ENCODE data around the gene KRT35. TPM values are rescaled to one million over a fixed set of nuclear protein-coding genes. Genes with fewer than 3 reads are reported as not detected.

Gene KRT35
- total and polyA plus RNA-seq, 10 donors: 0.19 TPM; not detected in 8

- Histone ChIP-seq H3K4me1 (no peaks in the 10 kb centered on the region), H3K27me3 (replicated peaks in 1 of 7) (peaks cover 0 to 19% (median 0%) of the 10 kb centered on the region in 7 donors), H3K27ac (no peak overlapping the region), H3K4me3 (no peak overlapping the region), H3K9me3 (no peaks in the 10 kb centered on the region), H3K36me3 (no peaks in the 10 kb centered on the region)
- 42 to 68% (median 63%) methylated on average over 4 to 5 of the region's 5 CpGs for WGBS, 5 donors
- intact Hi-C loops (cut with DNase I; ENCODE audit: low total_unique reads): no loop called here
- TF ChIP-seq POLR2A (IDR thresholded peaks at IDR 0.05) (no peak), CTCF (IDR thresholded peaks at IDR 0.05 in 8 of 11, conservative IDR thresholded peaks at IDR 0.05 in 3 of 11) (no peak), POLR2AphosphoS5 (IDR thresholded peaks at IDR 0.05) (no peak)
- no peak for DNase-seq
Measured at GRCh38 chr17:41439375-41439774, 41.6 kb downstream of the KRT35 start.

- H3K27me3 ChIP-seq (replicated peaks in 1 of 7): peaks cover 0 to 13% (median 0%) of the 10 kb centered on the region in 7 donors
- peaks cover 0 to 4% (median 0%) of the 10 kb centered on the region in 6 donors for H3K4me1 ChIP-seq
- H3K27ac ChIP-seq: no peak overlapping the region
- H3K4me3 ChIP-seq: no peak overlapping the region
- DNase-seq: no peak
- WGBS, 5 donors: 83 to 92% (median 87%) methylated on average over 9 of the region's 9 CpGs
- TF ChIP-seq CTCF (IDR thresholded peaks at IDR 0.05 in 8 of 11, conservative IDR thresholded peaks at IDR 0.05 in 3 of 11): no peak
- TF ChIP-seq POLR2AphosphoS5 (IDR thresholded peaks at IDR 0.05): no peak
- no peak for TF ChIP-seq POLR2A (IDR thresholded peaks at IDR 0.05)
- no peaks in the 10 kb centered on the region for H3K36me3 ChIP-seq
- H3K9me3 ChIP-seq: no peaks in the 10 kb centered on the region
- intact Hi-C loops (cut with DNase I; ENCODE audit: low total_unique reads): no loop called here
Measured at GRCh38 chr17:41437769-41438168, 43.2 kb downstream of the KRT35 start.

- no peaks in the 10 kb centered on the region for H3K36me3 ChIP-seq
Measured at GRCh38 chr17:41437254-41437653, 43.7 kb downstream of the KRT35 start.

GRCh38 chr17:41434415-41434814, 46.5 kb downstream of the KRT35 start:
- TF ChIP-seq POLR2A (IDR thresholded peaks at IDR 0.05) (no peak), CTCF (IDR thresholded peaks at IDR 0.05 in 8 of 11, conservative IDR thresholded peaks at IDR 0.05 in 3 of 11) (no peak), POLR2AphosphoS5 (IDR thresholded peaks at IDR 0.05) (no peak)

More at GRCh38 chr17:41437254-41437653, 43.7 kb downstream of the KRT35 start:
- Histone ChIP-seq H3K4me1 (peaks cover 0 to 4% (median 0%) of the 10 kb centered on the region in 6 donors), H3K9me3 (no peaks in the 10 kb centered on the region), H3K27ac (no peak overlapping the region), H3K4me3 (no peak overlapping the region), H3K27me3 (replicated peaks in 1 of 7) (peaks cover 0 to 9% (median 0%) of the 10 kb centered on the region in 7 donors)
- DNase-seq: no peak
- 69 to 83% (median 73%) methylated on average over 7 of the region's 7 CpGs for WGBS, 5 donors
- intact Hi-C loops (cut with DNase I; ENCODE audit: low total_unique reads): no loop called here
- TF ChIP-seq CTCF (IDR thresholded peaks at IDR 0.05 in 8 of 11, conservative IDR thresholded peaks at IDR 0.05 in 3 of 11) (no peak), POLR2AphosphoS5 (IDR thresholded peaks at IDR 0.05) (no peak), POLR2A (IDR thresholded peaks at IDR 0.05) (no peak)

More at GRCh38 chr17:41434415-41434814, 46.5 kb downstream of the KRT35 start:
- H3K4me1 ChIP-seq: peaks cover 0 to 4% (median 0%) of the 10 kb centered on the region in 6 donors
- H3K36me3 ChIP-seq: no peaks in the 10 kb centered on the region
- no peaks in the 10 kb centered on the region for H3K9me3 ChIP-seq
- intact Hi-C loops (cut with DNase I; ENCODE audit: low total_unique reads): no loop called here
- peaks cover 0 to 16% (median 0%) of the 10 kb centered on the region in 7 donors for H3K27me3 ChIP-seq (replicated peaks in 1 of 7)
- WGBS, 5 donors: 59 to 75% (median 68%) methylated on average over 5 of the region's 5 CpGs
- H3K4me3 ChIP-seq: no peak overlapping the region
- DNase-seq: no peak
- no peak overlapping the region for H3K27ac ChIP-seq

All from spleen (tissue), 11 donors.